HEK293 (cell line): ENCODE results near the gene CENPF.

Experiments
- ATF2 ChIP-seq: fragments of 450-650 bp; formaldehyde crosslinking; IDR thresholded peaks from 2 replicates; pipeline ENCODE4 v1.5.1; 2016; ENCODE audit warnings: missing biosample characterization, missing genetic modification characterization, low read depth
- KLF8 ChIP-seq: fragments of 450-650 bp; formaldehyde crosslinking; IDR thresholded peaks from 2 replicates; pipeline ENCODE4 v1.5.1; 2016; ENCODE audit warnings: missing biosample characterization, missing genetic modification characterization
- OSR2 ChIP-seq: fragments of 450-650 bp; formaldehyde crosslinking; IDR thresholded peaks from 2 replicates; pipeline ENCODE4 v1.5.1; 2016; ENCODE audit warnings: missing biosample characterization, missing genetic modification characterization
- ZBTB17 ChIP-seq: fragments of 450-650 bp; formaldehyde crosslinking; IDR thresholded peaks from 2 replicates; pipeline ENCODE4 v1.5.1; 2016; ENCODE audit warnings: missing biosample characterization, missing genetic modification characterization
- ZNF426 ChIP-seq: fragments of 450-650 bp; formaldehyde crosslinking; IDR thresholded peaks from 2 replicates; pipeline ENCODE4 v1.5.1; 2017; ENCODE audit warnings: missing biosample characterization, missing genetic modification characterization, mild to moderate bottlenecking, inconsistent platforms, moderate library complexity
- ZNF48 ChIP-seq: fragments of 450-650 bp; formaldehyde crosslinking; IDR thresholded peaks from 2 replicates; pipeline ENCODE4 v1.5.1; 2016; ENCODE audit warnings: missing biosample characterization, missing genetic modification characterization
- ZNF792 ChIP-seq: fragments of 450-650 bp; formaldehyde crosslinking; IDR thresholded peaks from 2 replicates; pipeline ENCODE4 v1.5.1; 2016; ENCODE audit warnings: missing biosample characterization, missing genetic modification characterization
- TF ChIP-seq, protein P1 (sequence below): fragments of 450-650 bp; formaldehyde crosslinking; IDR thresholded peaks from 2 replicates; pipeline ENCODE4 v1.5.1; 2016; ENCODE audit warnings: missing biosample characterization, missing genetic modification characterization
- TF ChIP-seq, protein P2 (sequence below): fragments of 450-650 bp; formaldehyde crosslinking; IDR thresholded peaks from 2 replicates; pipeline ENCODE4 v1.5.1; 2016; ENCODE audit warnings: missing biosample characterization, missing genetic modification characterization

- no peak for TF ChIP-seq ATF2 (tag by site-specific recombination)
- TF ChIP-seq, protein P1, sequence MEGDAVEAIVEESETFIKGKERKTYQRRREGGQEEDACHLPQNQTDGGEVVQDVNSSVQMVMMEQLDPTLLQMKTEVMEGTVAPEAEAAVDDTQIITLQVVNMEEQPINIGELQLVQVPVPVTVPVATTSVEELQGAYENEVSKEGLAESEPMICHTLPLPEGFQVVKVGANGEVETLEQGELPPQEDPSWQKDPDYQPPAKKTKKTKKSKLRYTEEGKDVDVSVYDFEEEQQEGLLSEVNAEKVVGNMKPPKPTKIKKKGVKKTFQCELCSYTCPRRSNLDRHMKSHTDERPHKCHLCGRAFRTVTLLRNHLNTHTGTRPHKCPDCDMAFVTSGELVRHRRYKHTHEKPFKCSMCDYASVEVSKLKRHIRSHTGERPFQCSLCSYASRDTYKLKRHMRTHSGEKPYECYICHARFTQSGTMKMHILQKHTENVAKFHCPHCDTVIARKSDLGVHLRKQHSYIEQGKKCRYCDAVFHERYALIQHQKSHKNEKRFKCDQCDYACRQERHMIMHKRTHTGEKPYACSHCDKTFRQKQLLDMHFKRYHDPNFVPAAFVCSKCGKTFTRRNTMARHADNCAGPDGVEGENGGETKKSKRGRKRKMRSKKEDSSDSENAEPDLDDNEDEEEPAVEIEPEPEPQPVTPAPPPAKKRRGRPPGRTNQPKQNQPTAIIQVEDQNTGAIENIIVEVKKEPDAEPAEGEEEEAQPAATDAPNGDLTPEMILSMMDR (tag by site-specific recombination) = no peak
- no peak for TF ChIP-seq OSR2
- no peak for TF ChIP-seq ZNF48 (tag by site-specific recombination)
- TF ChIP-seq ZNF426 (tag by site-specific recombination) = no peak
- no peak for TF ChIP-seq KLF8 (tag by site-specific recombination)
- no peak for TF ChIP-seq ZBTB17
- TF ChIP-seq, protein P2, sequence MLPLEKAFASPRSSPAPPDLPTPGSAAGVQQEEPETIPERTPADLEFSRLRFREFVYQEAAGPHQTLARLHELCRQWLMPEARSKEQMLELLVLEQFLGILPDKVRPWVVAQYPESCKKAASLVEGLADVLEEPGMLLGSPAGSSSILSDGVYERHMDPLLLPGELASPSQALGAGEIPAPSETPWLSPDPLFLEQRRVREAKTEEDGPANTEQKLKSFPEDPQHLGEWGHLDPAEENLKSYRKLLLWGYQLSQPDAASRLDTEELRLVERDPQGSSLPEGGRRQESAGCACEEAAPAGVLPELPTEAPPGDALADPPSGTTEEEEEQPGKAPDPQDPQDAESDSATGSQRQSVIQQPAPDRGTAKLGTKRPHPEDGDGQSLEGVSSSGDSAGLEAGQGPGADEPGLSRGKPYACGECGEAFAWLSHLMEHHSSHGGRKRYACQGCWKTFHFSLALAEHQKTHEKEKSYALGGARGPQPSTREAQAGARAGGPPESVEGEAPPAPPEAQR (tag by site-specific recombination) = no peak
- TF ChIP-seq ZNF792 (tag by site-specific recombination) = no peak
These were observed 16.4 kb upstream of the CENPF start for GRCh38 chr1:214586621-214587020.
